ENCODE results near the gene CISD1.

The CISD1 gene

DNA sequence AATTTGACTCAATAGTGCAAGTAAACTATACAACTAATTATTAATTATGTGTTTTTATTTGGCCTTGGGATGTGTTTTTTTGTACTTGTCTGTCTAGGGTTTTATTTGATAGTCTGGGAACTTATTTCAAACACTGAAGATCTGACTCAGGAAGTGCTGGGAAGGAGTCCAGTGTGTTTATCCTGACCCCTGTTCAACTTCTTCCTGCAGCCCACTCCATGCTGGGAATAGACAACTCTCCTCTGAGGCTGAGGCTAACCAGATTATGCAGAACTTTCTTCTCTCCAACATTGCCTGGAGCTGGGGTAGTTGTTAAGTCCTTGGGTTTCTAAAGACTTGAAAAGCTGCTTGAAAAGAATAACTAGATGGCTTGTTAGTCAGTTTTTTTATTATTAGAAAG lies 6.9 kb downstream of the CISD1 start:
- H3K79me1 ChIP-seq (ENCODE audit: low read depth, low read length), result no peaks in the 10 kb centered on the region
- no peak overlapping the region for H3K18ac ChIP-seq (ENCODE audit: low read length)
- DNase-seq (ENCODE audit: low spot score), result no peak
- H3K9ac ChIP-seq (ENCODE audit: low read depth, low read length, poor library complexity), result no peak overlapping the region
- H2BK5ac ChIP-seq (ENCODE audit: low read length), result no peak overlapping the region
- no peak overlapping the region for H2AFZ ChIP-seq (ENCODE audit: low read length)
- H3K27ac ChIP-seq (replicated peaks; ENCODE audit: low read length), result no peak overlapping the region
- H3K4me3 ChIP-seq (ENCODE audit: low read length in 2 of 2), result no peak overlapping the region
- no peak overlapping the region for H3K4ac ChIP-seq (ENCODE audit: low read length)
- H2AK5ac ChIP-seq (ENCODE audit: low read depth, low read length), result no peak overlapping the region
- H4K91ac ChIP-seq (ENCODE audit: low read depth, low read length, poor library complexity), result no peak overlapping the region
- H3K9me3 ChIP-seq (replicated peaks in 1 of 2; ENCODE audit: control insufficient read depth in 2 of 2, insufficient read depth in 1 of 2, low read depth in 1 of 2, low read length in 2 of 2), result no peaks in the 10 kb centered on the region
- H2BK120ac ChIP-seq (ENCODE audit: low read depth, low read length), result no peak overlapping the region
- no peak overlapping the region for H4K8ac ChIP-seq (ENCODE audit: low read depth, low read length)
- no peaks in the 10 kb centered on the region for H3K4me1 ChIP-seq (ENCODE audit: control insufficient read depth in 2 of 2, insufficient read depth in 1 of 2, low read depth in 1 of 2, low read length in 2 of 2)
- H3K4me2 ChIP-seq (ENCODE audit: insufficient read depth, low read length, poor library complexity, severe bottlenecking), result no peak overlapping the region
- H3K27me3 ChIP-seq (ENCODE audit: control insufficient read depth in 3 of 3, insufficient read depth in 3 of 3, low read depth in 1 of 3, low read length in 3 of 3), result no peaks in the 10 kb centered on the region
- peaks cover 0 to 37% of the 10 kb centered on the region in 2 donors for H3K36me3 ChIP-seq (replicated peaks in 1 of 2; ENCODE audit: control insufficient read depth in 2 of 2, insufficient read depth in 2 of 2, low read length in 2 of 2)
- no peak overlapping the region for H2BK12ac ChIP-seq (ENCODE audit: low read length)
- H3K23ac ChIP-seq (ENCODE audit: low read depth, low read length, poor library complexity), result no peak overlapping the region
- no peak overlapping the region for H3K14ac ChIP-seq (ENCODE audit: low read length)
- no peak overlapping the region for H2BK15ac ChIP-seq (ENCODE audit: low read length)

DNA sequence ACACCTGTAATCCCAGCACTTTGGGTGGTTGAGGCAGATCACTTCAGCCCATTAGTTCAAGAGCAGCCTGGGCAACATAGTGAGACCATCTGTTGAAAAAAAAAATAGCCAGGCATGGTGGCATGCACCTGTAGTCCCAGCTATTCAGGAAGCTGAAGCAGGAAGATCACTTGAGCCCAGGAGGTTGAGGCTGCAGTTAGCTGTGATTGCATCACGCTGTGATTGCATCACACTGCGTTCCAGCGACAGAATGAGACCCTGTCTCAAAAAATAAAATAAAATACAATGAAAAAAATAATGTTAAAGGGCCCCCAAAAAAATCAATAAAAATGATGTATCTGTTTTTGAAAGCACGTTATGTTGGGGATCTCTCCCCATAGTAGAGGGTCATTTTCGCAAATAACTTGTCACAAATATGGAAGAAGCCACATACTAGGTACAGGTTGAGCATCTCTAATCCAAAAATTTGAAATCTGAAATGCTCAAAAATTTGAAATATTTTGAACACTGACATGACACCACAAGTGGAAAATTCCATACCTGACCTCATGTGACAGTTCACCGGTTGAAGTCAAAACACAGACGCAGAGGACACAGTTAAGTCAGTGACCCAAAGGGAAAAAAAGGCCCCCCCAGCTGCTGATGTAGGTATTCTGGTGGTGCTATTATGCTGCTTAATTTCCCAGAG lies 9.5 kb downstream of the CISD1 start:
- Histone ChIP-seq H4K8ac (ENCODE audit: low read depth, low read length) (no peak overlapping the region), H3K9me3 (replicated peaks in 1 of 2; ENCODE audit: control insufficient read depth in 2 of 2, insufficient read depth in 1 of 2, low read depth in 1 of 2, low read length in 2 of 2) (no peaks in the 10 kb centered on the region), H3K4ac (ENCODE audit: low read length) (no peak overlapping the region), H4K91ac (ENCODE audit: low read depth, low read length, poor library complexity) (no peak overlapping the region), H2BK5ac (ENCODE audit: low read length) (no peak overlapping the region), H3K27me3 (ENCODE audit: control insufficient read depth in 3 of 3, insufficient read depth in 3 of 3, low read depth in 1 of 3, low read length in 3 of 3) (no peaks in the 10 kb centered on the region), H3K9ac (ENCODE audit: low read depth, low read length, poor library complexity) (no peak overlapping the region), H3K14ac (ENCODE audit: low read length) (no peak overlapping the region), H2AK5ac (ENCODE audit: low read depth, low read length) (no peak overlapping the region), H2BK12ac (ENCODE audit: low read length) (no peak overlapping the region), H2BK15ac (ENCODE audit: low read length) (no peak overlapping the region), H3K36me3 (replicated peaks in 1 of 2; ENCODE audit: control insufficient read depth in 2 of 2, insufficient read depth in 2 of 2, low read length in 2 of 2) (peaks cover 0 to 37% of the 10 kb centered on the region in 2 donors), H3K18ac (ENCODE audit: low read length) (no peak overlapping the region), H3K4me3 (ENCODE audit: low read length in 2 of 2) (no peak overlapping the region), H3K4me1 (ENCODE audit: control insufficient read depth in 2 of 2, insufficient read depth in 1 of 2, low read depth in 1 of 2, low read length in 2 of 2) (no peaks in the 10 kb centered on the region), H3K23ac (ENCODE audit: low read depth, low read length, poor library complexity) (no peak overlapping the region), H2BK120ac (ENCODE audit: low read depth, low read length) (no peak overlapping the region), H2AFZ (ENCODE audit: low read length) (no peak overlapping the region), H3K79me1 (ENCODE audit: low read depth, low read length) (no peaks in the 10 kb centered on the region), H3K4me2 (ENCODE audit: insufficient read depth, low read length, poor library complexity, severe bottlenecking) (no peak overlapping the region), H3K27ac (replicated peaks; ENCODE audit: low read length) (no peak overlapping the region)
- DNase-seq (ENCODE audit: low spot score), result no peak
- WGBS, 2 donors (ENCODE audit: extremely low coverage in 2 of 2, insufficient read length in 2 of 2, insufficient replicate concordance in 1 of 2), result no CpG with 5 or more reads among the region's 7 CpGs

GRCh38 chr10:58278962-58279307 lies 10.0 kb downstream of the CISD1 start:
- no peak overlapping the region for H2AFZ ChIP-seq (ENCODE audit: low read length)
- no peak overlapping the region for H4K91ac ChIP-seq (ENCODE audit: low read depth, low read length, poor library complexity)
- H3K27me3 ChIP-seq (ENCODE audit: control insufficient read depth in 3 of 3, insufficient read depth in 3 of 3, low read depth in 1 of 3, low read length in 3 of 3), result no peaks in the 10 kb centered on the region
- H2AK5ac ChIP-seq (ENCODE audit: low read depth, low read length), result no peak overlapping the region
- no peaks in the 10 kb centered on the region for H3K4me1 ChIP-seq (ENCODE audit: control insufficient read depth in 2 of 2, insufficient read depth in 1 of 2, low read depth in 1 of 2, low read length in 2 of 2)
- no peak overlapping the region for H2BK12ac ChIP-seq (ENCODE audit: low read length)
- no peak overlapping the region for H3K4me2 ChIP-seq (ENCODE audit: insufficient read depth, low read length, poor library complexity, severe bottlenecking)
- no peak overlapping the region for H2BK120ac ChIP-seq (ENCODE audit: low read depth, low read length)
- no peak overlapping the region for H3K27ac ChIP-seq (replicated peaks; ENCODE audit: low read length)
- no peak overlapping the region for H3K14ac ChIP-seq (ENCODE audit: low read length)
- no peak overlapping the region for H2BK5ac ChIP-seq (ENCODE audit: low read length)
- H3K79me1 ChIP-seq (ENCODE audit: low read depth, low read length), result no peaks in the 10 kb centered on the region
- H3K9me3 ChIP-seq (replicated peaks in 1 of 2; ENCODE audit: control insufficient read depth in 2 of 2, insufficient read depth in 1 of 2, low read depth in 1 of 2, low read length in 2 of 2), result no peaks in the 10 kb centered on the region
- H4K8ac ChIP-seq (ENCODE audit: low read depth, low read length), result no peak overlapping the region
- no peak overlapping the region for H2BK15ac ChIP-seq (ENCODE audit: low read length)
- no peak for DNase-seq (ENCODE audit: low spot score)
- H3K4me3 ChIP-seq (ENCODE audit: low read length in 2 of 2), result no peak overlapping the region
- H3K23ac ChIP-seq (ENCODE audit: low read depth, low read length, poor library complexity), result no peak overlapping the region
- H3K18ac ChIP-seq (ENCODE audit: low read length), result no peak overlapping the region
- peaks cover 0 to 37% of the 10 kb centered on the region in 2 donors for H3K36me3 ChIP-seq (replicated peaks in 1 of 2; ENCODE audit: control insufficient read depth in 2 of 2, insufficient read depth in 2 of 2, low read length in 2 of 2)
- no peak overlapping the region for H3K9ac ChIP-seq (ENCODE audit: low read depth, low read length, poor library complexity)
- no CpG with 5 or more reads among the region's 1 CpG for WGBS, 2 donors (ENCODE audit: extremely low coverage in 2 of 2, insufficient read length in 2 of 2, insufficient replicate concordance in 1 of 2)
- no peak overlapping the region for H3K4ac ChIP-seq (ENCODE audit: low read length)

GRCh38 chr10:58280477-58280876 lies 11.5 kb downstream of the CISD1 start:
- Histone ChIP-seq H3K9me3 (replicated peaks in 1 of 2; ENCODE audit: control insufficient read depth in 2 of 2, insufficient read depth in 1 of 2, low read depth in 1 of 2, low read length in 2 of 2) (no peaks in the 10 kb centered on the region), H3K36me3 (replicated peaks in 1 of 2; ENCODE audit: control insufficient read depth in 2 of 2, insufficient read depth in 2 of 2, low read length in 2 of 2) (peaks cover 0 to 37% of the 10 kb centered on the region in 2 donors), H2BK12ac (ENCODE audit: low read length) (no peak overlapping the region), H2AK5ac (ENCODE audit: low read depth, low read length) (no peak overlapping the region), H4K8ac (ENCODE audit: low read depth, low read length) (no peak overlapping the region), H3K14ac (ENCODE audit: low read length) (no peak overlapping the region), H3K23ac (ENCODE audit: low read depth, low read length, poor library complexity) (no peak overlapping the region), H3K4ac (ENCODE audit: low read length) (no peak overlapping the region), H3K27ac (replicated peaks; ENCODE audit: low read length) (no peak overlapping the region), H2BK5ac (ENCODE audit: low read length) (no peak overlapping the region), H2BK15ac (ENCODE audit: low read length) (no peak overlapping the region), H3K9ac (ENCODE audit: low read depth, low read length, poor library complexity) (no peak overlapping the region), H3K27me3 (ENCODE audit: control insufficient read depth in 3 of 3, insufficient read depth in 3 of 3, low read depth in 1 of 3, low read length in 3 of 3) (no peaks in the 10 kb centered on the region), H3K4me1 (ENCODE audit: control insufficient read depth in 2 of 2, insufficient read depth in 1 of 2, low read depth in 1 of 2, low read length in 2 of 2) (no peaks in the 10 kb centered on the region), H3K4me3 (ENCODE audit: low read length in 2 of 2) (no peak overlapping the region), H3K18ac (ENCODE audit: low read length) (no peak overlapping the region), H3K4me2 (ENCODE audit: insufficient read depth, low read length, poor library complexity, severe bottlenecking) (no peak overlapping the region), H3K79me1 (ENCODE audit: low read depth, low read length) (no peaks in the 10 kb centered on the region), H2AFZ (ENCODE audit: low read length) (no peak overlapping the region), H4K91ac (ENCODE audit: low read depth, low read length, poor library complexity) (no peak overlapping the region), H2BK120ac (ENCODE audit: low read depth, low read length) (no peak overlapping the region)
- no peak for DNase-seq (ENCODE audit: low spot score)
- WGBS, 2 donors (ENCODE audit: extremely low coverage in 2 of 2, insufficient read length in 2 of 2, insufficient replicate concordance in 1 of 2), result no CpG with 5 or more reads among the region's 3 CpGs
